ENCODE data around the gene RNF222.

GRCh38 chr17:8426094-8426720 is 28.6 kb upstream of the RNF222 start:
- TF ChIP-seq POLR2AphosphoS5 (IDR thresholded peaks at IDR 0.05): no peak
- TF ChIP-seq EP300 (IDR thresholded peaks at IDR 0.05): no peak
- TF ChIP-seq CTCF (IDR thresholded peaks at IDR 0.05): no peak
- TF ChIP-seq POLR2A (IDR thresholded peaks at IDR 0.05): no peak
